Tibial artery (tissue), 4 donors: ENCODE data around the gene CCNC.
"Not testable (repeated sequence)": the region's sequence is repeated elsewhere in the genome, so short reads cannot be mapped to it uniquely, and the experiment has no call there.

ENCODE experiments used
- DNase-seq, 2 donors: peaks; one replicate each; pipeline ENCODE4 v3.0.0-alpha.2; 2019
- H3K27ac ChIP-seq, 2 donors: fragments of 200-600 bp; sonication (generic) in 1 of 2; 1 replicate in 1 of 2; 2 replicates in 1 of 2; pipeline ENCODE4 v1.5.1; 2018 to 2019; ENCODE audit warnings: mild to moderate bottlenecking in 1 of 2
- H3K27me3 ChIP-seq, 2 donors: fragments of 200-600 bp; sonication (generic) in 1 of 2; one replicate each; pipeline versions ENCODE4 v1.5.1 to v1.6.0; 2016 to 2019
- H3K36me3 ChIP-seq, 3 donors: fragments of 200-600 bp; sonication (generic) in 2 of 3; one replicate each; pipeline ENCODE4 v1.5.1; 2016 to 2019; ENCODE audit warnings: mild to moderate bottlenecking in 2 of 3
- H3K4me1 ChIP-seq, 4 donors: fragments of 200-600 bp; sonication (generic) in 2 of 4; 1 replicate in 3 of 4; 2 replicates in 1 of 4; pipeline ENCODE4 v1.5.1; 2016 to 2019
- H3K4me3 ChIP-seq, 2 donors: fragments of 200-600 bp; sonication (generic) in 1 of 2; 1 replicate in 1 of 2; 2 replicates in 1 of 2; pipeline ENCODE4 v1.5.1; 2018 to 2019; ENCODE audit warnings: mild to moderate bottlenecking in 2 of 2
- H3K9me3 ChIP-seq, 3 donors: fragments of 200-600 bp; sonication (generic) in 1 of 3; one replicate each; pipeline ENCODE4 v1.5.1; 2016 to 2019
- CTCF ChIP-seq, 2 experiments: fragments of 200-600 bp in 1 of 2; fragments of 450-650 bp in 1 of 2; IDR thresholded peaks; one replicate each; pipeline ENCODE4 v1.5.1; 2017 to 2019; ENCODE audit warnings: antibody characterized with exemption in 2 of 2, mild to moderate bottlenecking in 1 of 2, moderate library complexity in 1 of 2
- intact Hi-C: fragments of 100-400 bp; cut with DNase I; formaldehyde crosslinking; loops from one replicate; pipeline ENCODE4 v1.15.0; 2023; ENCODE audit warnings: low total_unique reads

CCNC gene

GRCh38 chr6:99604166-99605073 lies 36.0 kb upstream of the CCNC start:
- intact Hi-C loops = no loop called here
- Histone ChIP-seq H3K36me3 (no peaks in the 10 kb centered on the region), H3K9me3 (no peaks in the 10 kb centered on the region), H3K27me3 (peaks cover 8 to 95% of the 10 kb centered on the region in 2 donors), H3K27ac (no peak overlapping the region), H3K4me1 (peaks cover 0 to 44% (median 26%) of the 10 kb centered on the region in 4 donors), H3K4me3 (peak overlapping the region; percentile 19 to 35)
- no peak for DNase-seq
- TF ChIP-seq CTCF (IDR thresholded peaks at IDR 0.05) = no peak

- H3K27me3 ChIP-seq = peaks cover 8 to 95% of the 10 kb centered on the region in 2 donors
- H3K36me3 ChIP-seq = no peaks in the 10 kb centered on the region
- no peak overlapping the region for H3K27ac ChIP-seq
- no peaks in the 10 kb centered on the region for H3K9me3 ChIP-seq
- intact Hi-C loops = no loop called here
- H3K4me1 ChIP-seq = peaks cover 0 to 44% (median 26%) of the 10 kb centered on the region in 4 donors
- H3K4me3 ChIP-seq = peak overlapping the region; percentile 19 to 35
- TF ChIP-seq CTCF (IDR thresholded peaks at IDR 0.05) = no peak
- no peak for DNase-seq
These were observed 35.1 kb upstream of the CCNC start for GRCh38 chr6:99603421-99604165.

- H3K27me3 ChIP-seq = peaks cover 8 to 95% of the 10 kb centered on the region in 2 donors
- no peaks in the 10 kb centered on the region for H3K9me3 ChIP-seq
- no peaks in the 10 kb centered on the region for H3K36me3 ChIP-seq
- no peak for DNase-seq
- intact Hi-C loops = no loop called here
- peaks cover 0 to 39% (median 25%) of the 10 kb centered on the region in 4 donors for H3K4me1 ChIP-seq
- H3K27ac ChIP-seq = no peak overlapping the region
- H3K4me3 ChIP-seq = peak overlapping the region; percentile 19 to 35
- no peak for TF ChIP-seq CTCF (IDR thresholded peaks at IDR 0.05)
These were observed 34.3 kb upstream of the CCNC start for GRCh38 chr6:99602520-99603420.

- H3K27ac ChIP-seq, H3K36me3 ChIP-seq, H3K9me3 ChIP-seq, H3K4me3 ChIP-seq, intact Hi-C loops, DNase-seq: not testable (repeated sequence)
- Histone ChIP-seq H3K27me3 (peaks cover 0 to 93% of the 10 kb centered on the region in 2 donors), H3K4me1 (peaks cover 0 to 15% (median 10%) of the 10 kb centered on the region in 4 donors)
These were observed 26.2 kb upstream of the CCNC start for GRCh38 chr6:99594696-99595095.

- Histone ChIP-seq H3K9me3 (no peaks in the 10 kb centered on the region), H3K36me3 (no peaks in the 10 kb centered on the region), H3K4me3 (no peak overlapping the region), H3K27me3 (peaks cover 0 to 83% of the 10 kb centered on the region in 2 donors), H3K27ac (no peak overlapping the region), H3K4me1 (peaks cover 0 to 29% (median 21%) of the 10 kb centered on the region in 4 donors)
- no peak for DNase-seq
- intact Hi-C loops = no loop called here
- TF ChIP-seq CTCF (IDR thresholded peaks at IDR 0.05) = no peak
These were observed 24.4 kb upstream of the CCNC start for GRCh38 chr6:99592900-99593299.
